Caco-2 (cell line): ENCODE data around the gene ANAPC5. TPM values are rescaled to one million over a fixed set of nuclear protein-coding genes. Genes with fewer than 3 reads are reported as not detected.

Experiments used
- BruUV-seq: library from RNA; stranded (reverse); fragments of 400-500 nt; replicated peaks from 2 replicates; lab custom pipeline; 2021; lab: Mats Ljungman, UMichigan
- CTCF ChIA-PET: fragments of 300-600 bp; sonication (Branson Sonifier 250); formaldehyde crosslinking; loops from one replicate; lab custom pipeline; 2022; ENCODE audit warnings: antibody characterized with exemption; lab: Charles Lee
- POLR2A ChIA-PET: fragments of 300-600 bp; sonication (Branson Sonifier 250); formaldehyde crosslinking; loops from one replicate; lab custom pipeline; 2022; ENCODE audit warnings: antibody characterized with exemption; lab: Charles Lee
- DNase-seq, 2 experiments: peaks; one replicate each; pipeline versions ENCODE4 v3.0.0 to v3.0.0-alpha.2; 2020 to 2022
- H3K27me3 ChIP-seq: replicated peaks from 2 replicates; pipeline ENCODE4 v1.6.0; 2011; ENCODE audit warnings: low read length; ENCODE audit not compliant: control insufficient read depth, insufficient read depth
- H3K36me3 ChIP-seq: 2 replicates; pipeline ENCODE4 v1.5.1; 2011; ENCODE audit warnings: low read length; ENCODE audit not compliant: control insufficient read depth, insufficient read depth
- H3K4me1 ChIP-seq: fragments of 250-450 bp; sonication (Bioruptor Pico); 2 replicates; pipeline ENCODE4 v1.5.1; 2020; ENCODE audit warnings: mild to moderate bottlenecking
- H3K4me3 ChIP-seq: 2 replicates; pipeline ENCODE4 v1.5.1; 2011; ENCODE audit warnings: low read depth, mild to moderate bottlenecking, control low read depth, low read length
- H3K9me3 ChIP-seq: fragments of 250-450 bp; sonication (Bioruptor Pico); 2 replicates; pipeline ENCODE4 v1.5.1; 2020; ENCODE audit warnings: mild to moderate bottlenecking, moderate library complexity
- H3K27ac Mint-ChIP-seq: one replicate; pipeline ENCODE4 v1.8.0; 2022; ENCODE audit warnings: mixed read lengths; ENCODE audit not compliant: unreplicated experiment
- H3K27me3 Mint-ChIP-seq: one replicate; pipeline ENCODE4 v1.8.0; 2022; ENCODE audit warnings: mixed read lengths; ENCODE audit not compliant: insufficient read depth, unreplicated experiment
- H3K36me3 Mint-ChIP-seq: one replicate; pipeline ENCODE4 v1.8.0; 2022; ENCODE audit warnings: mild to moderate bottlenecking, mixed read lengths; ENCODE audit not compliant: insufficient read depth, unreplicated experiment
- H3K4me1 Mint-ChIP-seq: one replicate; pipeline ENCODE4 v1.8.0; 2022; ENCODE audit warnings: low read depth, mixed read lengths; ENCODE audit not compliant: unreplicated experiment
- H3K4me3 Mint-ChIP-seq: one replicate; pipeline ENCODE4 v1.8.0; 2022; ENCODE audit warnings: mild to moderate bottlenecking, moderate library complexity, mixed read lengths; ENCODE audit not compliant: unreplicated experiment
- H3K9me3 Mint-ChIP-seq: one replicate; pipeline ENCODE4 v1.8.0; 2022; ENCODE audit warnings: mixed read lengths; ENCODE audit not compliant: unreplicated experiment
- intact Hi-C: fragments of 100-400 bp; cut with micrococcal nuclease; formaldehyde crosslinking; loops from one replicate; pipeline ENCODE4 v1.10.0; 2022; ENCODE audit not compliant: unreplicated experiment
- total RNA-seq: library from RNA; stranded (reverse); gene quantifications from 2 replicates; pipeline ENCODE4 v1.2.3, GENCODE V29; 2022
- TF ChIP-seq, protein P1 (sequence below), 2 experiments: fragments of 200-600 bp in 1 of 2; IDR thresholded peaks; 1 replicate in 1 of 2; 2 replicates in 1 of 2; pipeline versions ENCODE4 v1.5.1 to v1.8.0; 2011 to 2022; ENCODE audit warnings: antibody characterized with exemption in 1 of 2, control low read depth in 1 of 2, inconsistent platforms in 1 of 2, low read depth in 1 of 2, low read length in 1 of 2, mild to moderate bottlenecking in 1 of 2, moderate library complexity in 1 of 2; ENCODE audit not compliant: insufficient read depth in 1 of 2, severe bottlenecking in 1 of 2, unreplicated experiment in 1 of 2

The ANAPC5 gene
- total RNA-seq, 1 experiment from 2014 or later = 106 TPM

DNA sequence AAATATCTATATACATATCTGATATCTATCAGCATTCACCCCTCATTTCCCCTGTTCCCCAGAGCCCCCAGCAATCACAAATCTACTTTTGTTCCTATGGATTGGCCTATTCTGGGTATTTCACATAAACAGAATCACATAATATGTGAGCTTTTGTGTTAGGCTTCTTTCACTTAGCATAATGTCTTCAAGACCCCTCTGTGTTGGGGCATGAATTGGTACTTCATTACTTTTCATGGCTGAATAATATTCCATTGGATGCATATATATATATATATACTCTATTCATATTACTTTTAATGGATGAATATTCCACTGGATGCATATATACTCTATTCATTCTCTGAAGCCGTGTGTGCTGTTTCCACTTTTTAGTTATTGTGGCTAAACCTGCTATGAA is 84.4 kb downstream of the ANAPC5 start:
- Histone ChIP-seq H3K36me3 (no peaks in the 10 kb centered on the region; the same call in none of the 2 replicates), H3K4me3 (no peak overlapping the region), H3K9me3 (no peaks in the 10 kb centered on the region), H3K27me3 (no peaks in the 10 kb centered on the region), H3K4me1 (no peaks in the 10 kb centered on the region)
- ChIA-PET POLR2A (interaction anchor here (0.6 kb wide), 1 partner anchor 29 kb away, joined by 5 read pairs; the partner anchor contains the start of gene CAMKK2), CTCF (no interaction called here)
- Mint-ChIP-seq H3K27ac (no peak overlapping the region), H3K9me3 (no peaks in the 10 kb centered on the region), H3K4me3 (no peak overlapping the region), H3K36me3 (peaks cover 32% of the 10 kb centered on the region), H3K27me3 (no peaks in the 10 kb centered on the region), H3K4me1 (no peaks in the 10 kb centered on the region)
- no peak for DNase-seq
- intact Hi-C loops = no loop called here
- TF ChIP-seq, protein P1, sequence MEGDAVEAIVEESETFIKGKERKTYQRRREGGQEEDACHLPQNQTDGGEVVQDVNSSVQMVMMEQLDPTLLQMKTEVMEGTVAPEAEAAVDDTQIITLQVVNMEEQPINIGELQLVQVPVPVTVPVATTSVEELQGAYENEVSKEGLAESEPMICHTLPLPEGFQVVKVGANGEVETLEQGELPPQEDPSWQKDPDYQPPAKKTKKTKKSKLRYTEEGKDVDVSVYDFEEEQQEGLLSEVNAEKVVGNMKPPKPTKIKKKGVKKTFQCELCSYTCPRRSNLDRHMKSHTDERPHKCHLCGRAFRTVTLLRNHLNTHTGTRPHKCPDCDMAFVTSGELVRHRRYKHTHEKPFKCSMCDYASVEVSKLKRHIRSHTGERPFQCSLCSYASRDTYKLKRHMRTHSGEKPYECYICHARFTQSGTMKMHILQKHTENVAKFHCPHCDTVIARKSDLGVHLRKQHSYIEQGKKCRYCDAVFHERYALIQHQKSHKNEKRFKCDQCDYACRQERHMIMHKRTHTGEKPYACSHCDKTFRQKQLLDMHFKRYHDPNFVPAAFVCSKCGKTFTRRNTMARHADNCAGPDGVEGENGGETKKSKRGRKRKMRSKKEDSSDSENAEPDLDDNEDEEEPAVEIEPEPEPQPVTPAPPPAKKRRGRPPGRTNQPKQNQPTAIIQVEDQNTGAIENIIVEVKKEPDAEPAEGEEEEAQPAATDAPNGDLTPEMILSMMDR (IDR thresholded peaks at IDR 0.05; ENCODE audit: insufficient read depth in 1 of 2, low read depth in 1 of 2, low read length in 1 of 2, severe bottlenecking in 1 of 2, unreplicated experiment in 1 of 2) = no peak
- BruUV-seq = no TSS peak

DNA sequence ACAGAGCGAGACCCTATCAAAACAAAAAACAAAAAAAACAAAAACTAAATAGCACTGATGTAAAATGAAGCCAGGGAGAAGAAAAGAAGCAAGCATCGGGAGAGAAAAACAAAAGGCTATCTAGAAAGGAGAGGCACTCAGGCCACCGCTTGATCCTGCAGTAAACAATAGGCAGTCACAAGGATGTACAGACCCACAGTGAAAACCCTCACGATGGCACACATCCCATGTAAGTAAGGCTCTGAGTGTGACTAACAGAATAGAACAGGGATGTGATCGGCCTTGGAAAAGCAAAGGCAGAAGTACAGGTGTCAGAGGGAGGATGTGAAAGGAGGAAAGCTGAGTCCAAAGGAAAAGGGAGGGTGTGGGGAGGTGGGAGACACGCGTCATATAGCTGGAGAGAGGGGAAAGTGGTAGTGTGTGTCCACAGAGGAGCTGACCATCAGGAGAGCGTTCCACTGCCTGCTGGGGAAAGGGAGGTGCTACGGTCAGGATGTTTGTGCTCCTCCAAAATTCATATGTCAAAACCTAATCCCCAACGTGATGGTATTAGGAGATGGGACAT is 87.2 kb downstream of the ANAPC5 start:
- H3K9me3 ChIP-seq = no peaks in the 10 kb centered on the region
- no peaks in the 10 kb centered on the region for H3K4me1 ChIP-seq
- TF ChIP-seq, protein P1 (IDR thresholded peaks at IDR 0.05; ENCODE audit: insufficient read depth in 1 of 2, low read depth in 1 of 2, low read length in 1 of 2, severe bottlenecking in 1 of 2, unreplicated experiment in 1 of 2) = no peak
- intact Hi-C loops = no loop called here
- ChIA-PET CTCF (no interaction called here), POLR2A (no interaction called here)
- H3K27ac Mint-ChIP-seq = no peak overlapping the region
- no peak for DNase-seq
- H3K9me3 Mint-ChIP-seq = no peaks in the 10 kb centered on the region
- no peak overlapping the region for H3K4me3 ChIP-seq
- peaks cover 35% of the 10 kb centered on the region for H3K36me3 Mint-ChIP-seq
- H3K27me3 Mint-ChIP-seq = no peaks in the 10 kb centered on the region
- no peak overlapping the region for H3K4me3 Mint-ChIP-seq
- no TSS peak for BruUV-seq
- no peaks in the 10 kb centered on the region for H3K27me3 ChIP-seq
- no peaks in the 10 kb centered on the region for H3K4me1 Mint-ChIP-seq
- H3K36me3 ChIP-seq = no peaks in the 10 kb centered on the region; the same call in none of the 2 replicates

DNA sequence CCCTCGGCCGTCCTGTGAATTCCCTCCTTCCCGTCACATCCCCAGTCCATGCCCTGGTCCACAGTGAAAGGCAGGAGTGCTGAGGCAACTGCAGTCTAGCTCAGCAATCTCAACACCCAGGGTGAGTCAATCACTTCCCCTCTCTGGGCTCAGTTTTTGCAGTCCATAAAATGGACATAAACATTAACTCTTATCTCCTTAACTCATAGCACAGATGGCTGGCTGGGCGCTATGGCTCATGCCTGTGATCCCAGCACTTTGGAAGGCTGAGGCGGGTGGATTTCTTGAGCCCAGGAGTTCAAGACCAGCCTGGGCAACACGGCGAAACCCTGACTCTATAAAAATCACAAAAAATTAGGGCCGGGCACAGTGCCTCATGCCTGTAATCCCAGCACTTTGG is 88.1 kb downstream of the ANAPC5 start:
- Mint-ChIP-seq H3K27me3 (no peaks in the 10 kb centered on the region), H3K4me1 (no peaks in the 10 kb centered on the region), H3K4me3 (no peak overlapping the region), H3K27ac (no peak overlapping the region), H3K36me3 (peaks cover 28% of the 10 kb centered on the region), H3K9me3 (no peaks in the 10 kb centered on the region)
- TF ChIP-seq, protein P1 (IDR thresholded peaks at IDR 0.05; ENCODE audit: insufficient read depth in 1 of 2, low read depth in 1 of 2, low read length in 1 of 2, severe bottlenecking in 1 of 2, unreplicated experiment in 1 of 2) = no peak
- Histone ChIP-seq H3K4me3 (no peak overlapping the region), H3K36me3 (no peaks in the 10 kb centered on the region; the same call in none of the 2 replicates), H3K27me3 (no peaks in the 10 kb centered on the region), H3K9me3 (no peaks in the 10 kb centered on the region), H3K4me1 (no peaks in the 10 kb centered on the region)
- no peak for DNase-seq
- intact Hi-C loops = no loop called here
- CTCF ChIA-PET = interaction anchor here (0.6 kb wide), 1 partner anchor 179 kb away, joined by 5 read pairs; no protein-coding TSS in a partner anchor
- no TSS peak for BruUV-seq
- POLR2A ChIA-PET = no interaction called here
